ENCODE measurements around the gene ITGB1BP2. TPM values are rescaled to one million over a fixed set of nuclear protein-coding genes. Genes with fewer than 3 reads are reported as not detected.
"Not testable (repeated sequence)": the region's sequence is repeated elsewhere in the genome, so short reads cannot be mapped to it uniquely, and the experiment has no call there.

ITGB1BP2 gene
- total and polyA plus RNA-seq, 2 of the 13 experiments (the other 11 are each of a cell fraction or from before 2014, with no cell fraction given): 0.90 to 2.2 TPM

GRCh38 chrX:71281300-71281699 lies 20.2 kb upstream of the ITGB1BP2 start:
- FAIRE-seq; H3K4me1 ChIP-seq (ENCODE audit: insufficient read depth, low read length); ATAC-seq; H3K9me3 ChIP-seq (ENCODE audit: low read length); H3K9ac ChIP-seq (ENCODE audit: insufficient read depth, low read depth, low read length); POLR2A ChIA-PET; H3K4me3 ChIP-seq (replicated peaks in 1 of 3; ENCODE audit: insufficient read depth in 1 of 3, low read depth in 2 of 3, low read length in 3 of 3); H3K27me3 ChIP-seq (ENCODE audit: control insufficient read depth in 1 of 2, insufficient read depth in 2 of 2, low read length in 2 of 2); H3K4me2 ChIP-seq (ENCODE audit: low read depth, low read length); H3K27ac ChIP-seq (ENCODE audit: extremely low read length, insufficient read depth, low read length); CTCF ChIA-PET (ENCODE audit: low intra/inter-chr PET ratio, low total read pairs); BruUV-seq (replicated peaks); H2AFZ ChIP-seq (ENCODE audit: low read length); H3K36me3 ChIP-seq (replicated peaks in 1 of 2; ENCODE audit: control insufficient read depth in 1 of 2, insufficient read depth in 2 of 2, low read length in 2 of 2); DNase-seq (ENCODE audit: low spot score): not testable (repeated sequence)
- 96% methylated on average over 4 of the region's 11 CpGs for WGBS (ENCODE audit: low lambda C conversion rate)
- peak; percentile 48; the same call in 1 of the 2 replicates for TF ChIP-seq ZBTB33 (CRISPR knock-in tag; IDR thresholded peaks at IDR 0.05)
- in situ Hi-C loops (cut with HindIII; ENCODE audit: extremely low pct_ligation_motif_present, low pct_unique_long_range_greater_than_20kb): loop anchor here (10.0 kb wide), 1 partner anchor 56 kb away; the partner anchor contains the start of gene GJB1
- H3K79me2 ChIP-seq (ENCODE audit: insufficient read depth, low read length): peaks cover 28% of the 10 kb centered on the region
- intact Hi-C loops (cut with micrococcal nuclease; ENCODE audit: unreplicated experiment): loop anchor here (5.0 kb wide), 1 partner anchor 54 kb away; no protein-coding TSS in a partner anchor
- peaks cover 16% of the 10 kb centered on the region for H4K20me1 ChIP-seq (ENCODE audit: insufficient read depth, low read length)

- Histone ChIP-seq H3K27ac (ENCODE audit: extremely low read length, insufficient read depth, low read length) (peak overlapping the region; percentile 91), H3K4me2 (ENCODE audit: low read depth, low read length) (peak overlapping the region; percentile 73), H3K9me3 (ENCODE audit: low read length) (no peaks in the 10 kb centered on the region), H3K4me1 (ENCODE audit: insufficient read depth, low read length) (peaks cover 17% of the 10 kb centered on the region), H3K4me3 (replicated peaks in 1 of 3; ENCODE audit: insufficient read depth in 1 of 3, low read depth in 2 of 3, low read length in 3 of 3) (peak overlapping the region; percentile 12 to 68 (median 47); a peak in 4 of 6 replicates), H3K36me3 (replicated peaks in 1 of 2; ENCODE audit: control insufficient read depth in 1 of 2, insufficient read depth in 2 of 2, low read length in 2 of 2) (no peaks in the 10 kb centered on the region), H3K27me3 (ENCODE audit: control insufficient read depth in 1 of 2, insufficient read depth in 2 of 2, low read length in 2 of 2) (no peaks in the 10 kb centered on the region), H3K79me2 (ENCODE audit: insufficient read depth, low read length) (peaks cover 42% of the 10 kb centered on the region), H2AFZ (ENCODE audit: low read length) (peak overlapping the region; percentile 54), H3K9ac (ENCODE audit: insufficient read depth, low read depth, low read length) (peak overlapping the region; percentile 92), H4K20me1 (ENCODE audit: insufficient read depth, low read length) (peaks cover 18% of the 10 kb centered on the region)
- TSS peak; percentile 85 for BruUV-seq (replicated peaks)
- peak; percentile 83 for ATAC-seq
- FAIRE-seq: peak; percentile 67
- POLR2A ChIA-PET: interaction anchor here (0.6 to 2.6 kb wide), 20 partner anchors 10 to 312 kb away, joined by 3 to 54 read pairs (median 6); partner anchors contain the start of genes ITGB1BP2, MED12, OGT and TAF1
- no peak for TF ChIP-seq ZSCAN20 (CRISPR knock-in tag; IDR thresholded peaks at IDR 0.05; ENCODE audit: borderline replicate concordance)
- 0 out of 2 replicates have a peak, but pooled peaks have one; percentile 9 for TF ChIP-seq MAX (IDR thresholded peaks at IDR 0.05)
- TF ChIP-seq HNRNPK (IDR thresholded peaks at IDR 0.05; ENCODE audit: low read depth, low read length, poor library complexity, severe bottlenecking): peak; percentile 84
- no peak for TF ChIP-seq SP1 (IDR thresholded peaks at IDR 0.05)
- TF ChIP-seq SP1 (CRISPR knock-in tag; IDR thresholded peaks at IDR 0.05): no peak
- TF ChIP-seq THYN1 (CRISPR knock-in tag; IDR thresholded peaks at IDR 0.05; ENCODE audit: borderline replicate concordance, low read depth): no peak
- TF ChIP-seq PCBP2 (optimal IDR thresholded peaks at IDR 0.05; ENCODE audit: low read depth, low read length, poor library complexity, severe bottlenecking): peak; percentile 27
- TF ChIP-seq ZKSCAN8 (CRISPR knock-in tag; IDR thresholded peaks at IDR 0.05; ENCODE audit: borderline replicate concordance): no peak
- intact Hi-C loops (cut with micrococcal nuclease; ENCODE audit: unreplicated experiment) (loop anchor here (1.0 to 5.0 kb wide), 3 partner anchors 55 to 100 kb away; partner anchors contain the start of gene TAF1), in situ Hi-C loops (cut with HindIII; ENCODE audit: extremely low pct_ligation_motif_present, low pct_unique_long_range_greater_than_20kb) (loop anchor here (10.0 kb wide), 1 partner anchor 58 kb away; the partner anchor contains the start of gene GJB1)
- peak; percentile 29 for DNase-seq (ENCODE audit: low spot score)
- WGBS (ENCODE audit: low lambda C conversion rate): 22% methylated on average over 15 of the region's 16 CpGs
- CTCF ChIA-PET (ENCODE audit: low intra/inter-chr PET ratio, low total read pairs): no interaction called here
These were observed 18.8 kb upstream of the ITGB1BP2 start for GRCh38 chrX:71282514-71283402.
